Heart left ventricle (tissue), 16 donors: ENCODE measurements around the gene HAUS8. TPM values are rescaled to one million over a fixed set of nuclear protein-coding genes. Genes with fewer than 3 reads are reported as not detected.

Source experiments
- ATAC-seq, 4 donors: fragments of 200-7000 bp; cut with Tn5 transposase; one replicate each; pipeline ENCODE4 v1.9.1; 2020 to 2022; ENCODE audit warnings: moderate library complexity in 4 of 4, mild to moderate bottlenecking in 3 of 4, moderate number of reproducible peaks in 1 of 4
- DNase-seq, 5 donors: peaks; one replicate each; pipeline ENCODE4 v3.0.0-alpha.2; 2020
- H3K27ac ChIP-seq, 12 donors: fragments of 200-600 bp; sonication (generic) in 4 of 12; one replicate each; pipeline versions ENCODE4 v1.5.0 to v1.8.0; 2016 to 2022; ENCODE audit warnings: mild to moderate bottlenecking in 2 of 12
- H3K27me3 ChIP-seq, 9 donors: fragments of 200-600 bp; sonication (generic) in 2 of 9; one replicate each; pipeline versions ENCODE4 v1.5.1 to v1.8.0; 2016 to 2022; ENCODE audit warnings: mild to moderate bottlenecking in 3 of 9
- H3K36me3 ChIP-seq, 9 donors: fragments of 200-600 bp; sonication (generic) in 2 of 9; one replicate each; pipeline versions ENCODE4 v1.5.0 to v1.8.0; 2018 to 2022; ENCODE audit warnings: mild to moderate bottlenecking in 2 of 9
- H3K4me1 ChIP-seq, 12 donors: fragments of 200-600 bp; sonication (generic) in 4 of 12; one replicate each; pipeline versions ENCODE4 v1.5.0 to v1.8.0; 2016 to 2022; ENCODE audit warnings: mild to moderate bottlenecking in 3 of 12
- H3K4me3 ChIP-seq, 12 donors: fragments of 200-600 bp; sonication (generic) in 4 of 12; one replicate each; pipeline versions ENCODE4 v1.5.0 to v1.8.0; 2017 to 2022; ENCODE audit warnings: mild to moderate bottlenecking in 9 of 12, moderate library complexity in 4 of 12
- H3K9me3 ChIP-seq, 12 donors: fragments of 200-600 bp; sonication (generic) in 4 of 12; one replicate each; pipeline versions ENCODE4 v1.5.0 to v1.8.0; 2016 to 2022; ENCODE audit warnings: mild to moderate bottlenecking in 1 of 12
- POLR2A ChIP-seq, 2 donors: fragments of 450-650 bp; IDR thresholded peaks; one replicate each; pipeline ENCODE4 v1.6.1; 2017; ENCODE audit warnings: antibody characterized with exemption in 2 of 2, mild to moderate bottlenecking in 2 of 2, moderate library complexity in 2 of 2
- WGBS, 4 donors: extraction: QIAGEN DNeasy Blood & Tissue Kit in 2 of 4; methylation state at CpG; one replicate each; pipeline versions ENCODE4 v1.1.5 to v1.1.7; 2013 to 2018; 5-methylcytosine and 5-hydroxymethylcytosine counted together
- intact Hi-C, 10 donors: fragments of 100-400 bp; cut with DNase I; formaldehyde crosslinking; loops; one replicate each; pipeline versions ENCODE4 v1.11.1 to v1.14.2; 2022
- polyA plus RNA-seq, 2 donors: library from polyadenylated mRNA; stranded (reverse); fragments of 200-250 nt; gene quantifications; one replicate each; pipeline ENCODE4 v1.2.3, GENCODE V29; 2013
- total RNA-seq, 9 donors: library from RNA; depleted of rRNA in 2 of 9; stranded (reverse); fragments of >200 nt in 2 of 9; fragmentation: NEBNext Ultra II Directional in 3 of 9; extraction: Animal tissue kit (Norgen Biotek cat#: 25700) in 3 of 9; gene quantifications; one replicate each; pipeline versions ENCODE4 v1.1.0 to v1.2.4, GENCODE V29; 2016 to 2023
- TF ChIP-seq, protein P1 (sequence below), 12 donors: fragments of 200-600 bp; sonication (generic) in 4 of 12; IDR thresholded peaks; one replicate each; pipeline versions ENCODE4 v1.5.0 to v1.8.0; 2018 to 2022; ENCODE audit warnings: antibody characterized with exemption in 12 of 12, mild to moderate bottlenecking in 5 of 12
- donor health status: ischemic (EF 13 %, LVEDD 7.1; RV severe dilation, severe dysfunction).
- donor health status: healthy with polysubstance abuse.
- donor health status: DM: no; HTN: yes; CAD: no.
- donor health status: DM: no; HTN: no; CAD: no.
- donor health status: ischemic (EF 25% LVEDD 6.9; RV normal size, moderate dysfunction).
- donor health status: ischemic (EF 25% LVEDD 5.7; RV mildly dilated, moderate dysfunction).
- donor health status: healthy.
- donor health status: DM: yes; HTN: yes; CAD: no.
- donor health status: ischemic (EF 35%, LVEDD 5.7; RV mildly dilated, moderate dysfunction).
- donor health status: nonischemic (EF 11% LVEDD 7.7; RV severe dilation, severe dysfunction).
- donor health status: DM: yes; HTN: yes; CAD: no.
- donor health status: PGD.
- donor health status: ischemic (EF 29% LVEDD 5.4; RV normal size, mild dysfunction).
- donor health status: nonischemic (EF 23%, LVEDD 6.1; RV moderate dilation, normal function).

The HAUS8 gene
- total and polyA plus RNA-seq, 11 donors, result 2.1 to 9.2 (median 4.7) TPM

DNA sequence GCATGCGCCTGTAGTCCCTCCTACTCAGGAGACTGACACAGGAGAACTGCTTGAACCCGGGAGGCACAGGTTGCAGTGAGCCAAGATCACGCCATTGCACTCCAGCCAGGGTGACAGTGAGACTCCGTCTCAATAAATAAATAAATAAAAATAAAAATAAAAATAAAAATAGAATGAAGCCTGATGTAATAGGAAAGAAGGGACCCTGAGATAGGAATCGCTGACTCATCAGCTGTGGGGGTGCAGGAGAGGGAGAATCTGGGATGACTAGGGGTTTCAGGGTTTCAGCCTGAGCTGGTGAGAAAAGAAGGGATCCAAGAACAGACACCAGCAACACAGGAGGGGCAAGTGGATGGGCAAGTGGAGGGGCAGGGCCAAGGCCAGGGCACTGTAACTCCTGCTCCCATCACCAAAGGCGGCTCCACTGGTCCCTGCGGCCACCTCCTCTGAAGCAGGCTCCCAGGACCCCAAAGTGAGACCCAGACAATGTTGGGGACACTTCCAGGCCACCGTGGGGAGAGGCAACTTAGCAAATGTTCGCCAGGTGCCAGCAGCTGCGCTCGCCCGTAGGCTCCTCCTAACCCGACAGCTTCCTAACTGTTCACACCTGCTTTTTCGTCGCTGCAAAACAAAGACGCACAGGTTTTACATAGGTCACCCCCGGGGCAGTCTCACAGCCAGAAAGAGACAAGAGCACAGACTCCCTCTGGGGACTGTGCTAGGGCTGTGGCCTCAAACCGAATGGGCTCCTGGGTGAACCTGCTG, 1.2 kb downstream of the HAUS8 start:
- peak overlapping the region in 7 of 12 donors; percentile 60 to 91 (median 82) for H3K27ac ChIP-seq

DNA sequence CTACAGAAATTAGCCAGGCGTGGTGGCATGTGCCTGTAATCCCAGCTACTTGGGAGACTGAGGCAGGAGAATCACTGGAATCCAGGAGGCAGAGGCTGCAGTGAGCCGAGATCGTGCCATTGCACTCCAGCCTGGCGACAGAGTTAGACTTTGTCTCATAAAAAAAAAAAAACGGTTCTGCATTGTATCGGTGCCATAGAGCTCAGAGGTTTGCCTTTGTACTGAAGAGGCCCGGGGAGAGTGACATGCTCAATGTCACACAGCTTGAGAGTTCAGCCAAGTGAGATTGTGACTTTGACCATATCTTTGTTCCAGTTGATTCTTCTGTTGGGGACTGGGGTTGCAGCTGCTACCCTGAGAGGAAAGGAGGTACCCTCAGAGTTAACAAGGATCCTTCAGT, 4.3 kb downstream of the HAUS8 start:
- no peak for DNase-seq
- no peaks in the 10 kb centered on the region for H3K9me3 ChIP-seq
- 51 to 75% (median 64%) methylated on average over 7 of the region's 7 CpGs for WGBS, 4 donors
- intact Hi-C loops, result loop anchor here in 3 of 10 donors (10.0 kb wide), 3 partner anchors 154 to 194 kb away; partner anchors contain the start of genes BABAM1 (in 1 of the 3), OCEL1 (in 1 of the 3) and USHBP1 (in 1 of the 3)
- peaks cover 0 to 32% (median 16%) of the 10 kb centered on the region in 12 donors for H3K4me1 ChIP-seq
- ATAC-seq, result no peak
- peaks cover 0 to 29% (median 5%) of the 10 kb centered on the region in 9 donors for H3K36me3 ChIP-seq
- no peak overlapping the region for H3K4me3 ChIP-seq
- no peaks in the 10 kb centered on the region for H3K27me3 ChIP-seq
- peak overlapping the region in 6 of 12 donors; percentile 1 to 60 (median 43) for H3K27ac ChIP-seq
- TF ChIP-seq POLR2A (IDR thresholded peaks at IDR 0.05), result no peak
- TF ChIP-seq, protein P1, sequence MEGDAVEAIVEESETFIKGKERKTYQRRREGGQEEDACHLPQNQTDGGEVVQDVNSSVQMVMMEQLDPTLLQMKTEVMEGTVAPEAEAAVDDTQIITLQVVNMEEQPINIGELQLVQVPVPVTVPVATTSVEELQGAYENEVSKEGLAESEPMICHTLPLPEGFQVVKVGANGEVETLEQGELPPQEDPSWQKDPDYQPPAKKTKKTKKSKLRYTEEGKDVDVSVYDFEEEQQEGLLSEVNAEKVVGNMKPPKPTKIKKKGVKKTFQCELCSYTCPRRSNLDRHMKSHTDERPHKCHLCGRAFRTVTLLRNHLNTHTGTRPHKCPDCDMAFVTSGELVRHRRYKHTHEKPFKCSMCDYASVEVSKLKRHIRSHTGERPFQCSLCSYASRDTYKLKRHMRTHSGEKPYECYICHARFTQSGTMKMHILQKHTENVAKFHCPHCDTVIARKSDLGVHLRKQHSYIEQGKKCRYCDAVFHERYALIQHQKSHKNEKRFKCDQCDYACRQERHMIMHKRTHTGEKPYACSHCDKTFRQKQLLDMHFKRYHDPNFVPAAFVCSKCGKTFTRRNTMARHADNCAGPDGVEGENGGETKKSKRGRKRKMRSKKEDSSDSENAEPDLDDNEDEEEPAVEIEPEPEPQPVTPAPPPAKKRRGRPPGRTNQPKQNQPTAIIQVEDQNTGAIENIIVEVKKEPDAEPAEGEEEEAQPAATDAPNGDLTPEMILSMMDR (IDR thresholded peaks at IDR 0.05), result no peak

More for the DNA sequence above, 1.2 kb downstream of the HAUS8 start:
- Histone ChIP-seq H3K36me3 (peaks cover 0 to 22% (median 0%) of the 10 kb centered on the region in 9 donors), H3K9me3 (no peaks in the 10 kb centered on the region), H3K27me3 (no peaks in the 10 kb centered on the region), H3K4me1 (peaks cover 0 to 56% (median 35%) of the 10 kb centered on the region in 12 donors), H3K4me3 (peak overlapping the region; percentile 47 to 92 (median 74))
- WGBS, 4 donors, result 52 to 68% (median 58%) methylated on average over 12 to 18 of the region's 18 CpGs
- DNase-seq (no peak), ATAC-seq (no peak)
- TF ChIP-seq, protein P1 (IDR thresholded peaks at IDR 0.05), result no peak
- TF ChIP-seq POLR2A (IDR thresholded peaks at IDR 0.05), result no peak
- intact Hi-C loops, result loop anchor here in 3 of 10 donors (10.0 kb wide), 3 partner anchors 151 to 191 kb away; partner anchors contain the start of genes BABAM1 (in 1 of the 3), OCEL1 (in 1 of the 3) and USHBP1 (in 1 of the 3)

DNA sequence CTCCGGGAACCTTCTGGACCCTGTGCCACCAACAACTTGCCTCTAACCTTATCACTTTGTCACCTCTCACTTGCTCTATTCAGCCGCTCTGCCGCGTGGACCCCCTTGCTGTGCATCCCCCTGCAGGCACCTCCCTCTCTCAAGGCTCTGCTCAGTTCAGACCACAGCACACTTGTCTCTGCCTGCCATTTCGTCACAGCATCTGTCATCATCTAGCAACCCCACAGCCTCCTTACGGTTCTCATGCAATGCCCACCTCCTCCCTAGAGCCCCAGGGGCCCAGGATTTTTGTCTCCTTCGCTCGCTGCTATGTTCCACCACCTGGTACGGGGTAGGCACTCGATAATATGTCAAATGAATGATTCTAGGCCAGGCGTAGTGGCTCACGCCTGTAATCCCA, 4.8 kb downstream of the HAUS8 start:
- no peak for DNase-seq
- peaks cover 0 to 32% (median 16%) of the 10 kb centered on the region in 12 donors for H3K4me1 ChIP-seq
- TF ChIP-seq, protein P1 (IDR thresholded peaks at IDR 0.05), result no peak
- no peak for TF ChIP-seq POLR2A (IDR thresholded peaks at IDR 0.05)
- no peaks in the 10 kb centered on the region for H3K9me3 ChIP-seq
- intact Hi-C loops, result loop anchor here in 3 of 10 donors (10.0 kb wide), 3 partner anchors 154 to 194 kb away; partner anchors contain the start of genes BABAM1 (in 1 of the 3), OCEL1 (in 1 of the 3) and USHBP1 (in 1 of the 3)
- H3K36me3 ChIP-seq, result peaks cover 0 to 29% (median 5%) of the 10 kb centered on the region in 9 donors
- peak overlapping the region in 5 of 12 donors; percentile 15 to 60 (median 46) for H3K27ac ChIP-seq
- H3K27me3 ChIP-seq, result no peaks in the 10 kb centered on the region
- no peak for ATAC-seq
- H3K4me3 ChIP-seq, result no peak overlapping the region
- WGBS, 4 donors, result 83 to 91% (median 89%) methylated on average over 12 of the region's 12 CpGs

DNA sequence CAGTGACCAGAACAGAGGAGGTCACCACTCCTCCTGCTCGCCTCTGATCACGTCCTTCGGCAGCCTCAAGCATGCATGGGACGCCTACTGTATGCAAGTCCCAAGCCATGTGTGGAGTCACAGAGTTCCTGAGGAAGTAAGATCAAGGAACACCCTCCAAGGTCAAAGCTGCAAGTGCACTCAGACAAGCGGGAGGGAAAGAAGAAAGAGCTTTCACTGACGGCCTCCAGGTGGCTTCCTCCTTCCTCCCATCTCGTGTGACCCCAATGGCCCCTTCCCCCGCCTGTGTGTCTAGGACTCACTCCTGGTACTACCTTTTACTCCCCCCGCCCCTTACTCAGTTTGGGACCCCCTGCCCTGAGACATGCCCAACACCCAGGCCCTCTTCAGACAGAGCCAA, 6.1 kb downstream of the HAUS8 start:
- Histone ChIP-seq H3K27ac (no peak overlapping the region), H3K27me3 (no peaks in the 10 kb centered on the region), H3K9me3 (peaks cover 0 to 4% (median 0%) of the 10 kb centered on the region in 12 donors), H3K36me3 (peaks cover 0 to 29% (median 5%) of the 10 kb centered on the region in 9 donors), H3K4me3 (no peak overlapping the region), H3K4me1 (peaks cover 0 to 25% (median 8%) of the 10 kb centered on the region in 12 donors)
- intact Hi-C loops, result loop anchor here in 4 of 10 donors (2.0 to 5.0 kb wide), 5 partner anchors 108 to 216 kb away; partner anchors contain the start of gene ANKLE1 (in 1 of the 4)
- ATAC-seq, result no peak
- DNase-seq, result no peak
- TF ChIP-seq POLR2A (IDR thresholded peaks at IDR 0.05), result no peak
- TF ChIP-seq, protein P1 (IDR thresholded peaks at IDR 0.05), result no peak
- WGBS, 4 donors, result 79 to 85% (median 84%) methylated on average over 9 of the region's 9 CpGs
